ENCODE results near the gene CFD.
"Not testable (repeated sequence)": the region's sequence is repeated elsewhere in the genome, so short reads cannot be mapped to it uniquely, and the experiment has no call there.

The CFD gene

GRCh38 chr19:884420-885211 is 25.2 kb downstream of the CFD start:
- in situ Hi-C loops (cut with MboI; ENCODE audit: low sequenced_read_pairs) = no loop called here

GRCh38 chr19:885536-886224 is 26.2 kb downstream of the CFD start:
- in situ Hi-C loops (cut with MboI; ENCODE audit: low sequenced_read_pairs) = no loop called here

GRCh38 chr19:887072-887471 is 27.6 kb downstream of the CFD start:
- in situ Hi-C loops (cut with MboI; ENCODE audit: low sequenced_read_pairs) = no loop called here

- in situ Hi-C loops (cut with MboI; ENCODE audit: low sequenced_read_pairs) = no loop called here
Observed at GRCh38 chr19:887599-887998, 28.1 kb downstream of the CFD start.

GRCh38 chr19:888581-889385 is 29.3 kb downstream of the CFD start:
- in situ Hi-C loops (cut with MboI; ENCODE audit: low sequenced_read_pairs) = no loop called here

GRCh38 chr19:889662-890295 is 30.3 kb downstream of the CFD start:
- in situ Hi-C loops (cut with MboI; ENCODE audit: low sequenced_read_pairs) = no loop called here

GRCh38 chr19:890831-891230 is 31.4 kb downstream of the CFD start:
- in situ Hi-C loops (cut with MboI; ENCODE audit: low sequenced_read_pairs) = no loop called here

- in situ Hi-C loops (cut with MboI; ENCODE audit: low sequenced_read_pairs) = not testable (repeated sequence)
Observed at GRCh38 chr19:891421-892200, 32.1 kb downstream of the CFD start.

GRCh38 chr19:892243-892893 is 32.9 kb downstream of the CFD start:
- in situ Hi-C loops (cut with MboI; ENCODE audit: low sequenced_read_pairs) = no loop called here

- in situ Hi-C loops (cut with MboI; ENCODE audit: low sequenced_read_pairs) = no loop called here
Observed at GRCh38 chr19:892894-893689, 33.6 kb downstream of the CFD start, which contains the start of the genes MED16 and RNU6-9. TSS of gene MED16 (minus strand) at chr19:893187. CDS start at chr19:891131, 2,056 bp downstream. TSS of gene RNU6-9 (plus strand) at chr19:893484.

- in situ Hi-C loops (cut with MboI; ENCODE audit: low sequenced_read_pairs) = no loop called here
Observed at GRCh38 chr19:896434-896833, 37.0 kb downstream of the CFD start.

GRCh38 chr19:896999-897398 is 37.5 kb downstream of the CFD start:
- in situ Hi-C loops (cut with MboI; ENCODE audit: low sequenced_read_pairs) = no loop called here

GRCh38 chr19:897442-898039 is 38.1 kb downstream of the CFD start:
- in situ Hi-C loops (cut with MboI; ENCODE audit: low sequenced_read_pairs) = no loop called here

- in situ Hi-C loops (cut with MboI; ENCODE audit: low sequenced_read_pairs) = no loop called here
Observed at GRCh38 chr19:898663-899062, 39.2 kb downstream of the CFD start.

GRCh38 chr19:899336-900042 is 40.0 kb downstream of the CFD start:
- in situ Hi-C loops (cut with MboI; ENCODE audit: low sequenced_read_pairs) = no loop called here

GRCh38 chr19:900043-900301 is 40.5 kb downstream of the CFD start:
- in situ Hi-C loops (cut with MboI; ENCODE audit: low sequenced_read_pairs) = no loop called here

- in situ Hi-C loops (cut with MboI; ENCODE audit: low sequenced_read_pairs) = no loop called here
Observed at GRCh38 chr19:900302-901111, 41.0 kb downstream of the CFD start.

Measured in HL-60/S4 treated with phorbol 12-myristate 13-acetate at 8.2 ng/mL for 4 days and 3 days (cell line).